ENCODE data around the gene TMEM165. TPM values are rescaled to one million over a fixed set of nuclear protein-coding genes. Genes with fewer than 3 reads are reported as not detected.
A peak's percentile ranks its signal among the peaks of the same experiment; 100 is the strongest.

Gene TMEM165
- total RNA-seq, result 100 to 1,000 TPM; 121 to 201 TPM
- polyA plus RNA-seq (ENCODE audit: insufficient read length in 6 of 6), result 100 to 1,000 TPM in 3 of 6 donors, 10 to 100 TPM in 3; 82.4 to 115 (median 95.9) TPM
- long read RNA-seq, donor 1, transcript TMEM165-201 (6 exons, 1,928 nt), result major isoform, 19 of 22 reads
- long read RNA-seq, donor 1, partial matches to known transcripts, result 0 of 22 reads
- long read RNA-seq, donor 1, other reads (novel, unspliced or antisense), result 0 of 22 reads
- long read RNA-seq, donor 2, transcript TMEM165-201 (6 exons, 1,928 nt), result major isoform, 24 of 34 reads
- long read RNA-seq, donor 2, partial matches to known transcripts, result 7 of 34 reads
- long read RNA-seq, donor 2, other reads (novel, unspliced or antisense), result 0 of 34 reads
- long read RNA-seq, donor 3, transcript TMEM165-201 (6 exons, 1,928 nt), result major isoform, 20 of 23 reads
- long read RNA-seq, donor 3, partial matches to known transcripts, result 0 of 23 reads
- long read RNA-seq, donor 3, other reads (novel, unspliced or antisense), result 0 of 23 reads
- long read RNA-seq, donor 4, transcript TMEM165-201 (6 exons, 1,928 nt), result major isoform, 43 of 66 reads
- long read RNA-seq, donor 4, partial matches to known transcripts, result 16 of 66 reads
- long read RNA-seq, donor 4, other reads (novel, unspliced or antisense), result 5 of 66 reads
- long read RNA-seq, donor 5, transcript TMEM165-201 (6 exons, 1,928 nt), result major isoform, 13 of 16 reads
- long read RNA-seq, donor 5, partial matches to known transcripts, result 0 of 16 reads
- long read RNA-seq, donor 5, other reads (novel, unspliced or antisense), result 0 of 16 reads
- long read RNA-seq, donor 6, transcript TMEM165-201 (6 exons, 1,928 nt), result major isoform, 31 of 70 reads
- long read RNA-seq, donor 6, partial matches to known transcripts, result 37 of 70 reads
- long read RNA-seq, donor 6, other reads (novel, unspliced or antisense), result 0 of 70 reads
- long read RNA-seq, donor 7, transcript TMEM165-201 (6 exons, 1,928 nt), result major isoform, 16 of 89 reads
- long read RNA-seq, donor 7, partial matches to known transcripts, result 66 of 89 reads
- long read RNA-seq, donor 7, other reads (novel, unspliced or antisense), result 7 of 89 reads
- long read RNA-seq, donor 8, transcript TMEM165-201 (6 exons, 1,928 nt), result major isoform, 26 of 38 reads
- long read RNA-seq, donor 8, partial matches to known transcripts, result 8 of 38 reads
- long read RNA-seq, donor 8, other reads (novel, unspliced or antisense), result 0 of 38 reads
- long read RNA-seq, donor 9, partial matches to known transcripts, result 0 of 1 reads
- long read RNA-seq, donor 9, other reads (novel, unspliced or antisense), result 0 of 1 reads
- long read RNA-seq, donor 10, transcript TMEM165-201 (6 exons, 1,928 nt), result major isoform, 41 of 59 reads
- long read RNA-seq, donor 10, partial matches to known transcripts, result 11 of 59 reads
- long read RNA-seq, donor 10, other reads (novel, unspliced or antisense), result 7 of 59 reads
- long read RNA-seq, donor 11, transcript TMEM165-201 (6 exons, 1,928 nt), result major isoform, 21 of 23 reads
- long read RNA-seq, donor 11, partial matches to known transcripts, result 0 of 23 reads
- long read RNA-seq, donor 11, other reads (novel, unspliced or antisense), result 0 of 23 reads
- long read RNA-seq, donor 12, transcript TMEM165-201 (6 exons, 1,928 nt), result major isoform, 19 of 26 reads
- long read RNA-seq, donor 12, partial matches to known transcripts, result 5 of 26 reads
- long read RNA-seq, donor 12, other reads (novel, unspliced or antisense), result 0 of 26 reads

- H3K4me3 ChIP-seq, result peak within 1 kb of the TSS; percentile 88 to 93
- H3K36me3 ChIP-seq, result peaks cover 0 to 17% of the 10 kb centered on the region in 2 donors
- intact Hi-C loops (cut with DNase I), result no loop called here
- peak; percentile 97 for ATAC-seq
- peaks cover 12 to 35% of the 10 kb centered on the region in 2 donors for H3K4me1 ChIP-seq
- no peak for TF ChIP-seq CTCF (IDR thresholded peaks at IDR 0.05)
- no peaks in the 10 kb centered on the region for H3K9me3 ChIP-seq
- H3K27me3 ChIP-seq, result no peaks in the 10 kb centered on the region
- H3K27ac ChIP-seq, result peak within 1 kb of the TSS; percentile 98 to 99
- peak; percentile 85 to 97 (median 94) for DNase-seq
Observed at GRCh38 chr4:55395529-55396307, at the start of gene TMEM165. TSS of gene TMEM165 (plus strand) at chr4:55395957. CDS start at chr4:55396190, 233 bp downstream.

GRCh38 chr4:55345980-55346850, 49.5 kb upstream of the TMEM165 start, which contains the start of gene SRD5A3:
TSS of gene SRD5A3 (plus strand) at chr4:55346242. CDS start at chr4:55346337, 95 bp downstream.
- peak; percentile 99 for ATAC-seq
- no peaks in the 10 kb centered on the region for H3K9me3 ChIP-seq
- peak; percentile 95 to 96 for TF ChIP-seq CTCF (IDR thresholded peaks at IDR 0.05)
- DNase-seq, result peak; percentile 80 to 98 (median 89)
- H3K36me3 ChIP-seq, result no peaks in the 10 kb centered on the region
- peaks cover 11 to 29% of the 10 kb centered on the region in 2 donors for H3K4me1 ChIP-seq
- intact Hi-C loops (cut with DNase I), result loop anchor here in 1 of 2 donors (10.0 kb wide), 1 partner anchor 199 kb away; the partner anchor contains the start of gene CLOCK
- peak within 1 kb of the TSS; percentile 97 to 98 for H3K27ac ChIP-seq
- peak within 1 kb of the TSS; percentile 59 to 60 for H3K4me3 ChIP-seq
- H3K27me3 ChIP-seq, result no peaks in the 10 kb centered on the region

- no peak for DNase-seq
- no peaks in the 10 kb centered on the region for H3K36me3 ChIP-seq
- H3K4me1 ChIP-seq, result peaks cover 11 to 29% of the 10 kb centered on the region in 2 donors
- intact Hi-C loops (cut with DNase I), result loop anchor here in 1 of 2 donors (10.0 kb wide), 1 partner anchor 198 kb away; the partner anchor contains the start of gene CLOCK
- peak; percentile 9 for ATAC-seq
- peak overlapping the region; percentile 59 to 60 for H3K4me3 ChIP-seq
- no peaks in the 10 kb centered on the region for H3K27me3 ChIP-seq
- peak overlapping the region; percentile 97 to 98 for H3K27ac ChIP-seq
- no peak for TF ChIP-seq CTCF (IDR thresholded peaks at IDR 0.05)
- H3K9me3 ChIP-seq, result no peaks in the 10 kb centered on the region
Observed at GRCh38 chr4:55346851-55347255, 48.9 kb upstream of the TMEM165 start.

All from left lung (tissue), 14 donors.